HFFc6 (cell line): Measurements from ENCODE around the gene RTN4. TPM values are rescaled to one million over a fixed set of nuclear protein-coding genes. Genes with fewer than 3 reads are reported as not detected.

Experiments
- DNase-seq: peaks from one replicate; pipeline ENCODE4 v3.0.0-alpha.2; 2018
- H3K27ac Mint-ChIP-seq: 2 replicates; pipeline ENCODE4 v1.8.0; 2020; ENCODE audit warnings: mild to moderate bottlenecking, mixed read lengths
- H3K27me3 Mint-ChIP-seq: 2 replicates; pipeline ENCODE4 v1.8.0; 2021; ENCODE audit warnings: mild to moderate bottlenecking, moderate library complexity, mixed read lengths; ENCODE audit not compliant: insufficient read depth
- H3K36me3 Mint-ChIP-seq: 2 replicates; pipeline ENCODE4 v1.8.0; 2021; ENCODE audit warnings: low read depth, mixed read lengths
- H3K4me1 Mint-ChIP-seq: 2 replicates; pipeline ENCODE4 v1.8.0; 2020; ENCODE audit warnings: low read depth, mixed read lengths
- H3K4me3 Mint-ChIP-seq: 2 replicates; pipeline ENCODE4 v1.8.0; 2020; ENCODE audit warnings: mild to moderate bottlenecking, moderate library complexity, mixed read lengths
- H3K9me3 Mint-ChIP-seq: 2 replicates; pipeline ENCODE4 v1.8.0; 2020; ENCODE audit warnings: mild to moderate bottlenecking, mixed read lengths
- CTCF ChIP-seq: fragments of 200-600 bp; sonication (generic); IDR thresholded peaks from 2 replicates; pipeline ENCODE4 v1.5.0; 2021; ENCODE audit warnings: antibody characterized with exemption, mild to moderate bottlenecking
- total RNA-seq, 6 experiments: library from RNA; stranded (reverse); fragmentation: NEBNext Ultra II Directional; extraction: Animal tissue kit (Norgen Biotek cat#: 25700); gene quantifications; 2 replicates in 1 of 6; 3 replicates in 5 of 6; pipeline ENCODE4 v1.2.3, GENCODE V29; 2021

RTN4 gene
- total RNA-seq, 6 experiments from 2014 or later, result 820 to 1,001 (median 831) TPM

- DNase-seq, result no peak
- Mint-ChIP-seq H3K27me3 (peaks cover 11% of the 10 kb centered on the region), H3K9me3 (peaks cover 14% of the 10 kb centered on the region), H3K4me1 (peaks cover 54% of the 10 kb centered on the region), H3K4me3 (peak overlapping the region; percentile 100), H3K27ac (peak overlapping the region; percentile 100), H3K36me3 (peaks cover 48% of the 10 kb centered on the region)
- TF ChIP-seq CTCF, result no peak
These were observed 491 bp downstream of the RTN4 start for GRCh38 chr2:55049821-55050099.

DNA sequence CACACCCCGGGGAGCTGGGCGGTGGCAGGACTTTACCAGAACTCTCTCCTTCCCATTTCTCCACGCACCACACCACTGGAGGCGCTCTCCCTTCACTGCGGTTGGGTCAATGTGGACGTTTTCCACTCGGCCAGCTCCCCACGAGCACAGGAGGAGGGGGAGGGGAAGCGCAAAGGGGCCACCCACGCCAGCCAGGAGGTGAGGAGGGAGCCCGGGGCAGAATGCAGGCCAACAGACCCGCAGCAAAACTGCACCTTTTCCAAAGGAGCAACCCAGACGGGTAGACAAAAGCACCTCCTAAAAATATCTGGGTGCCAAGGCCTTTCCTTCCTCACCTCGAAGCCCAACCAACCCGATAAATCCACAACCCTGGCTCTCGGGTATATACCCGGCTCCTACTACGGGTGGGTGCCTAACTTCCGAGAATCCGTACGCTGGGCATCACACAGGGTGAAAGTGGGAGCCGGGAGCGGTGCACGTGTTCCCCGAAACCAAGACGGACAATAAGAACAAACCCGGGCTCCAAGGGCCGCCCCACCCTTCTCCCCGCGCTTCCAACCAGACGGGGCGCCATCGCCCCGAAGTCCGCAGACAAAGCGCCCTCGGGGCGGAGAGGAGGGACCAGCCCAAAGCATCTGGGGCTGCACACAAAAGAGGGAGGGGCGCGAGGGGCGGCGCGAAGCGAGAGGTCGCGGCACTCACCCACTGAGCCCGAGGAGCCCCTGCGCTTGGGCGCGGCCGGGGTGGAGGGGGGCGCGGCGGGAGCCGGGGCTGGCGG lies 1.0 kb downstream of the RTN4 start:
- Mint-ChIP-seq H3K4me3 (peak overlapping the region; percentile 100), H3K9me3 (peaks cover 14% of the 10 kb centered on the region), H3K27me3 (peaks cover 11% of the 10 kb centered on the region), H3K36me3 (peaks cover 48% of the 10 kb centered on the region), H3K4me1 (peaks cover 55% of the 10 kb centered on the region), H3K27ac (peak overlapping the region; percentile 98)
- DNase-seq, result peak; percentile 78
- peak; percentile 75 for TF ChIP-seq CTCF

DNA sequence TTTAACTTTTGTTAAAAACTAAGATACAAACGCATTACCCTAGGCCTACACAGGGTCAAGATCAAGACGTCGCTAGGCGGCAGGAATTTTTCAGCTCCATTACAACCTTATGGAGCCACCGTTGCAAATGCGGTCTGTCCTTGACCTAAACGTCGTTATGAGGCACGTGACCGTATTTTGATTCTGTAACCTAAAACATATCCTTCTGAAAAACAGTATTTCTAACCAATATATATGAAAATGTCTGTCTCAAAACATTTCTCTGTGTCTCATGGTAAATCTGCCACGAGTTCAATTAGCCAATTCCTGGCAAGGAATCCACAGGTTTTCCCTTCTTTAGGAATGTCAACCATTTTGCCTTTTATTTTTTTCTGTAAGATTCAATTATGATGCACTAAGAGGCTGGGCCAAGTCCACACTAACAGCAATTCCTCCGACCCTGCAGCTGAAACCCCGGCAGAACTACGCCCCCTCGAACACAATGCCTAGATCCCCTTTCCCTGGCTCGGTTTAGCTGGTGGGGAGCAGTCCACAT lies 1.7 kb downstream of the RTN4 start:
- Mint-ChIP-seq H3K4me3 (peak overlapping the region; percentile 100), H3K36me3 (peaks cover 48% of the 10 kb centered on the region), H3K27me3 (peaks cover 11% of the 10 kb centered on the region), H3K9me3 (peaks cover 14% of the 10 kb centered on the region), H3K27ac (peak overlapping the region; percentile 98), H3K4me1 (peaks cover 55% of the 10 kb centered on the region)
- no peak for TF ChIP-seq CTCF
- peak; percentile 17 for DNase-seq

DNA sequence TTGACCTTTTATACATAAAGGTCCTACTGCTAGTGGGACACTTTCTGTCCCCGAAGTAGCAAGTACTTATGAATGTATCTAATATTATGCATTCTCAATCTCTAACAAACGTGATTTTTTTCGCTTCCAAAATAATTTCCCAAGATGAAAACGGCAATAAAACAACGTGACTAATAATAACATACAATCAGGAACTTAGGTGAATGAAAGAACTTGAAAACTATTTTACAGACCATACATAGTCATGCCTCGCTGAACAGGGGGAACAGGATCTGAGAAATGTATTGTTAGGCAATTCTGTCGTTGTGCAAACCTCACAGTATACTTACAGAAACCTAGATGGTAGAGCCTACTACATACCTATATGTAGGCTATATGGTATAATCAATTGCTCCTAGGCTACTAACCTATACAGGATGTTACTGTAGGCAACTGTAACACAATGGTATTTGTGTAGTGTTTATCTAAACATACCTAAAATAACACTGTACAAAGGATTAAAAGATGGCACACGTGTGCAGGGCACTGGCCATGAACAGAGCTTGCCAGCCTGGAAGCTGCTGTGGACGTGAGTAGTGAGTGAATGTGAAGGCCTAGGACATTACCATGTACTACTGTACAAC lies 2.5 kb downstream of the RTN4 start:
- Mint-ChIP-seq H3K27ac (peak overlapping the region; percentile 98), H3K9me3 (peaks cover 14% of the 10 kb centered on the region), H3K4me3 (peak overlapping the region; percentile 100), H3K36me3 (peaks cover 48% of the 10 kb centered on the region), H3K27me3 (peaks cover 11% of the 10 kb centered on the region), H3K4me1 (peaks cover 58% of the 10 kb centered on the region)
- TF ChIP-seq CTCF, result no peak
- DNase-seq, result peak; percentile 20

DNA sequence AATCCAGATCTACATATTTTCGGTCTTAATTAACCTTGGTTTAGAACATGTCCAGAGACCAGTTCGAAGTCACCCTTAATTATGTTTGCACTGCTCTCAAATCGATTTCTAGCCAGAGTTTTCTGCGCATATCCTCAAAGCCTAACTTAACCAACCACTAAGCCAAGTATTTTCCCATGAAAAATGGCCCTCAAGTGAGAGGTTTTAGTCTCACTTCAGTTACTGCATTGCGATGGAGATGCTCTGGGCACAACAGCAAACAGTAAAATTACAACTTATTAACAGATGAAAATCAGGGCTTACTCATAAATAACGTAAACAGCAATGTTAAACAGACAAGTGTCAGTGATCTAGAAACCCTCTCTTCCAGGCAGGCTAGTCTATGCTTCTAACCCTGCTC lies 4.5 kb downstream of the RTN4 start:
- no peaks in the 10 kb centered on the region; the same call in 1 of the 2 replicates for H3K9me3 Mint-ChIP-seq
- no peak for DNase-seq
- peaks cover 11% of the 10 kb centered on the region for H3K27me3 Mint-ChIP-seq
- peaks cover 35% of the 10 kb centered on the region for H3K36me3 Mint-ChIP-seq
- peak overlapping the region; percentile 98 for H3K27ac Mint-ChIP-seq
- H3K4me3 Mint-ChIP-seq, result peak overlapping the region; percentile 100
- peaks cover 58% of the 10 kb centered on the region for H3K4me1 Mint-ChIP-seq
- no peak for TF ChIP-seq CTCF
